ENCODE measurements around the gene DRD3.

DNA sequence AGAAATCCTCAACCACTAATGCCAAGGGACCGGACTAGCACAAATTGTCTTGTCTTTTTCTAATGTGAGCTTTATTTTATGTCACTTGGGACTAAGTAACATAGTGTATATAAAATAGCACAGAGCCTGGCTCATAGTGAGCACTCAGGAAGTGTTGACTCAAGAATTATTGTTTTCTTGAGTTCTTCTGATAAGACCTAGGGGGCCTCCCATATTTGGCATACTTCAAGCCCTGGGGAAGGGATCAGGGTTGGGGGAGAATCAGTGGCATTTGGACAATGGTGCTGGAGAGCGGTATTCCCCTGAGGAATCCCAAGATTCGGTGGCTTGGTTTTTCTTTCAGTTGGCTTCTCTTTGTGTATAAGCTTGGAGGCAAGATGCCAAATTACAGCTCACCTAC lies 39.2 kb upstream of the DRD3 start:
- TF ChIP-seq POLR2AphosphoS5 (IDR thresholded peaks at IDR 0.05; ENCODE audit: low read depth) = no peak
- no peak for TF ChIP-seq CTCF (IDR thresholded peaks at IDR 0.05; ENCODE audit: insufficient read depth, low read length)
- TF ChIP-seq REST (IDR thresholded peaks at IDR 0.05; ENCODE audit: insufficient replicate concordance, low read depth) = no peak
- no peak for TF ChIP-seq SPI1 (IDR thresholded peaks at IDR 0.05; ENCODE audit: borderline replicate concordance, low read depth)
- no peak for TF ChIP-seq GABPA (IDR thresholded peaks at IDR 0.05; ENCODE audit: low read depth)
